Femur (tissue), 1 donor: ENCODE results near the gene ITPKB.
"Not testable (repeated sequence)": the region's sequence is repeated elsewhere in the genome, so short reads cannot be mapped to it uniquely, and the experiment has no call there.

Source experiments
- DNase-seq: peaks from one replicate; pipeline ENCODE4 v3.0.0-alpha.2; 2017

Gene ITPKB

GRCh38 chr1:226754793-226755533 is 15.9 kb upstream of the ITPKB start:
- DNase-seq, result no peak

DNA sequence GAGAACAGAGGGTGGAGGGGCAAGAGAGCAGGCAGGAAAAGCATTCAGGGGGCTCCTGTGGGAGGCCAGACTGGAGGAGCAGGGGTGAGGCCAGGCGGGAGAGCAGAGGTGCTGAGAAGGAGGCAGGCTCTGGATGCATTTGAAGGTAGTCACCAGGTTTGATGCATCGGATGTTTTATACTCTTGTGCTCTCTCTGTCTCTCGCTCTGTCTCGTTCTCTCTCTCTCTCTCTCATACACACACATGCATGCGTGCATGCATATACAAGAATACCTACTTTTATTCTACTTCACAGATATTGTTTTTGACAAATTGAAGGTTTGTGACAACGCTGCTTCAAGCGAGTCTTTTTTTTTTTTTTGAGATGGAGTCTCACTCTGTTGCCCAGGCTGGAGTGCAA is 15.0 kb upstream of the ITPKB start:
- DNase-seq, result no peak

GRCh38 chr1:226751703-226752102 is 12.6 kb upstream of the ITPKB start:
- no peak for DNase-seq

GRCh38 chr1:226751214-226751613 is 12.1 kb upstream of the ITPKB start:
- no peak for DNase-seq

DNA sequence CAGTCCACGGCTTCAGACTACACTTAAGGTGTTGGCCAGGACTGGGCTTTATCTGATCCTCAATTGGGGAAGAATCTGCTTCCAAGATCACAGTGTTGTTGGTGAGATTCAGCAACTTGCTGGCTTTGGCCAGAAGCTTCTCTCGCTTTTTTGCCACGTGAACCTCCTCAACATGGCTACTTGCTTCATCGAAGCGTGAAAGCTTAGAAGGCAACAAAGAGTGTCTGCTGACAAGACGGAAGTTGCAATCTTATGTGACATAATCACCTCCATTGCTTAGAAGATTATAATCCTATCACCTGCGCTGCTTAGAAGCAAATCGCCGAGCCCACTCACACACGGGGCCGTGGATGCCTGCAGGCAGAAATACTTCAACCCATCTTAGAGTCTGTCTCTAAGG is 10.4 kb upstream of the ITPKB start:
- DNase-seq, result no peak

GRCh38 chr1:226748306-226748705 is 9.2 kb upstream of the ITPKB start:
- DNase-seq, result no peak

DNA sequence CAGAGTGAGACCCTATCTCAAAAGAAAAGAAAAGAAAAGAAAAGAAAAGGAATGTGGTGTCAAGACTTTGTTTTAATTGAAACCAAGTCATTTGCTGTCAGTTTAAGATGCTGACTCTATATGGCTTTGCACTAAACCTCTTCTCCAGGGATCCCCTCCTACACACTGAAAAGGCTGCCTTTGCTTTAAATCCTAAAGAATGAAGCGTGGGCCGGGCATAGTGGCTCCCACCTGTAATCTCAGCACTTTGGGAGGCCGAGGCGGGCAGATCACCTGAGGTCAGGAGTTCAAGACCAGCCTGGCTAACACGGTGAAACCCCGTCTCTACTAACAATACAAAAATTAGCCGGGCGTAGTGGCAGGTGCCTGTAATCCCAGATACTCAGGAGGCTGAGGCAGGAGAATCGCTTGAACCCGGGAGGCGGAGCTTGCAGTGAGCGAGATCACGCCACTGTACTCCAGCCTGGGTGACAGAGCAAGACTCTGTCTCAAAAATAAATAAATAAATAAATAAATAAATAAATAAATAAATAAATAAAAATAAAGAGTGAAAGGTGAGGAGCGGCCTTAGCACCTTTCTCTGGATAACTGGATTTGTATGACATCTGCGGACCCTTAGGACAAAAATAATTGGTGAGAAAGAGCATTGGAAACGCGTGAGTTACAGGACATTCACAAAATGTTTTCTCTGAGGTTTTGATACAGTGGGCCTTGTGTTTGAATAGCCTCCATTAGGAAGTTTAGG is 8.6 kb upstream of the ITPKB start:
- DNase-seq, result not testable (repeated sequence)

DNA sequence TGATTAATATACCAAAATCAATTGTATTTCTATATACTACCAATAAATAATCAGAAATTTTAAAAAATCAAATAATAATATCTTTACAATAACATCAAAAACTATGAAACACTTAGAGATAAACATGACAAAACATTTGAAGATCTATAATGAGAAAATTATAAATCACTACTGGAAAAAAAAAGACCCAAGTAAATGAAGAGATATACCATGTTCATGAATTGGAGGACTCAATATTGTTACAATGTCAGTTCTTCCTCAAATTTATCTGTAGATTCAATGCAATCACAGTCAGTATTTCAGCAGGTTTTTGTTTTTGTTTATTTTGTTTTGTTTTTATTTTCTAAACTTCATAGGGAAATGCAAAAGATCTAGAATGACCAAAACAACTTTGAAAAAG is 4.2 kb upstream of the ITPKB start:
- no peak for DNase-seq

- no peak for DNase-seq
These were observed 1.9 kb upstream of the ITPKB start for GRCh38 chr1:226741009-226741408.

- no peak for DNase-seq
These were observed 599 bp upstream of the ITPKB start for GRCh38 chr1:226739696-226740065.

GRCh38 chr1:226738421-226738994 is 574 bp downstream of the ITPKB start:
- DNase-seq, result no peak

DNA sequence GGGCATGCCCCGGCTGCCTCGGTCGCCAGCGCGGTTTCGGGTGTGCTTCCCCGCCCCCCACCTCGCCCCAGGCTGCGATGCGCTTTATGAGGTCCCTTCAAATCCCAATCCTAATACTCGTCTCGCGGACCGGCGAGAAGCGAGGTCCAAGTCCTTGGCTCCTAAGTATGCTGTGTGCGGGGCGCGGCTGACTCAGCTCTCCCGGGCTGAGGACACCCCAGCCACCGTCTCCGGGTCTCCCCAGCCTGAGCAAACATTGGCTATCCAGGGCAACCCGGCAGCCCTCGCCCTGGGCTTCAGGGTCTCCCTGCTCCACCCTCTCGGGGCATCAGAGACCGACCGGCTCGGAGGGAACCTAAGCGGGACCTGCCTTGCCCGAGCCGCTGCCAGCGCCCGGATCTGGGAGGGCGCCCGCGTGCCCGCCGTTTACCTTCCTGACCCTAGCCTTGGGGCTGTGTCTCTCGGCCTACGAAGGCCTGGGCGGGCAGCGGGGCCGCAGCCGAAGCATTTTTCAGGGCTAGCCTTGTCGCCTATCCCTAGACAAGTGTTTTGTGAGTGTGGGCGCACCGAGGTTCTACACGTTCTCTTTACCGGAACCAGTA is 1.2 kb downstream of the ITPKB start:
- DNase-seq, result peak; percentile 51

DNA sequence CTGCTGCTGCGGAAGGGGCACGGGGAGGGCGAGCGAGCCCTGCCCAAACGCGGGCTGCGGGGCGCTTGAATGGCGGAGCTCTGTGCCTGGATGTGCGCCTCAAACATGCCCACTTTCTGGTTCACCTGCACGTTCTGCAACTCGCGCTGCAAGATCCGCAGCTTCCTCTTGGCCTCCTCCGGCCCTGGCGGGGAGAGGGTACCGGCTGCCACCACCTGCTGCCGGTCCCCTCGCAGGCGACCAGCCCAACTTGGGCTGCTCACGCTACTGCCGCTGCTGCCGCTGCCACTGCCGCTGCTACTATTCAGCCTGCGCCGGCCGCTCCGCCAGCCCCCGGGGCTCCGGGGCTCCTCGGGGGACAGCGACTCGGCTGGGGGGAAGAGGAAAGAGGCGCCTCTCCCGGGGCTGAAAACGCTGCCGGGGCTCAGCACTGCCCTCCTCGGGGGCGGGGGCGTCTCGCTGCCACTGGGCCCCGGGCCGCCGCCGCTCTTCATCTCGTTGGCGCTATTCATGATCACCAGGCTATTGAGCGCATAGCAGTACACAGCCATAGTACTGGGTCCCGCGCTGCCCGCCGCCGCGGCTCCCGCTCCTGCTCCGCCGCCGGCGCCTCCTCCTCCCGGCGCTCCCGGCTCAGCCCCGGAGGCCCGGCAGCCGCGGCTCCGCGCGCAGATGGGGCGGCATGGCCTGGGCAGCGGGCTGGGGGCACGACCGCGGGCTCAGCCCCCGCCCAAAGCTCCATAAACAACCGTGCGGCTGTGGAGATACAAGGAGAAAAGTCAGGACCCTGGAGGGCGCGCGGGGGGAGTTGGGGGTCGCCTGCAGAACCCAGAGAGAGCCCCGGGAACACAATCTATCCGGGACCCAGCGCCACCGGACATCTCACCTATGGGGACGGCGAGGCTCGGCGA is 1.9 kb downstream of the ITPKB start:
- peak; percentile 65 for DNase-seq

GRCh38 chr1:226736001-226736907 is 2.8 kb downstream of the ITPKB start:
- DNase-seq, result no peak

DNA sequence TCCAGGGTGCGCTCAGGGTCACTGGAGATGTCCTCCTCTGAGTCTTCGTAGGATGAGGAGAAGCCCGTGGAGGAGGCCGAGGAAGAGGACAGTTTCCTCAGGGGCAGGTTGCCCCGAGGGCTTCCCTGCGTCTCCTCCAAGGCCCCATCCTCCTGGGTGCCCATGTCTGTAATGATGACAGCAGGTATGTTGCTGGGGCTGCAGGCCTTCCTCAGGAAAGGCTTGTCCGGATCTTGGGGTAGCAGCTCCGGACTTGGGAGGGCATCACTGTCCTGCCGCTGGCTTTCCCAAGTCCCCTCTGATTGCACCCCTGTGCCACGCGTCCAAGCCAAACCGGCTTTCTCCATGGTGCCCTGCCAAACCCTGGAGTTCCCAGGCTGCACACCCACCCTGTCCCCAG is 3.5 kb downstream of the ITPKB start:
- DNase-seq, result no peak

DNA sequence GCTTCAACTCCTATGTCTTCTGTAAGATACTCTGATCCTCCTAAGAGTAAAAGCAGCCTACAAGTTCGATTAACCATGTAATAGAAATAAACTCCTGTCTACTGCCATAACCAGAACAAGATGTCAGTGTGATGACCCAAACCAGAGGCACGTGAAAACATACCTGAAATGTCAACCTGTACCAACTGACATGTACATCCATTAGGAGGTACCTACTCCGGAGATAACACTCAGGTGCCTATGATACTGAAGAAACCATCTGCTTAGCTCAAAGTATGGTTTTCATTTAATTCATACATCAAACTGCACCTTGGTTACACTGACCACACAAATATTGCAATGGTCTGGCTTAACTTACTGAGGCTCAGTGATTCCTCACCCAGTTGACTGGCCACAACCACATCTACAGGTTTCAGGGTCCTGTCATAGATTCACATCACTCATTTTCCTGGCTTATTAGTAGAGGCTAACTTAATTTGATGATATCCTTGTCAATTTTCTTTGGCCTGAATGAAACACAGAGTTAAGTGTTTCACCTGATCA is 4.4 kb downstream of the ITPKB start:
- DNase-seq, result no peak

- DNase-seq, result no peak
These were observed 5.2 kb downstream of the ITPKB start for GRCh38 chr1:226733876-226734275.

DNA sequence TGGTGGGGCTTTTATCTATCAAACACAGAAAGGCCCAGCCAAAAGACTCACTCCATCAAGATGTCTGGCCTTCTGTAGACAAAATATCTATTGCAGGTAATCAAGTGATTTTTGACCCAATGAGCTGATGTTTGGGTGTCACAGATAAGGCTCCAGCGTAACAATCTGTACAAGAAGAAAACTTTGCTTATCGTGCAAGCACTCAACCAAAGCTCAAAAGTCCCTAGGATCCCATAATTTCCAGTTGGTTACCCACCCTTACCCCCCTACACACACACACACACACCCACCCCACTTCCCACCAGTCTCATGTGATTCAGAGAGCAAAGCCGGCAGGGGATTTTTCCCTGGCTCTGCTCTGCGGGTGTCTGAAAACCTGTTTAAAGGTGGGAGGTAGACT is 5.8 kb downstream of the ITPKB start:
- DNase-seq, result no peak

GRCh38 chr1:226732856-226733291 is 6.2 kb downstream of the ITPKB start:
- DNase-seq, result no peak

DNA sequence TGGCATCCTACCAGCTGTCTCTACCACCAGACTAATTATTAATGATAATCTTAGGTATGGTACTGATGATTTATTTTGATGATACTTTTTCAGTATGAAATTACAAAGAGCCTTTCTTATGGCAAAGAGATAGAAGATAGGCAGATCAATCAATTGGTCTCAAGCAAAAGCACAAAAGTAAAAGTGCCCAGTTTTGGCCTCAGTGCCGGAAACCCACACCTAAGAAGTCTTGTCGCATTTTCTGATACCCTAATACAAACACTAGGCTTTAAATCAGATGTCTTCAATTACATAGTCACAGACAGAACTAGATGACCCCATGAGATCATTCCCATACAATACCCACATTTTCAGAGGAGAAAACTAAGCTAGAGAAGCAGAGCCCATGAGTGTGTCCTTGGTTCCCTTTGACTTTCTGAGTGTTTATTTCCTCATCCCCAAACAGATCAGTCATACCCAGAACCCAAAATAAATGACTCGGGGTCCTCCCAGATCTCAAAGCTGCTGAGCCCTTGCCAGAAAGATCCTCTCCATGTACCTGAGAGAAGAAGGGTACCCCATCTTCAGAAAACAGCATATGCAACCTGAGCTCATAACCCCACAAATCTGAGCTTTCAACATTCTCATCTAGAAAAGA is 7.7 kb downstream of the ITPKB start:
- no peak for DNase-seq

- no peak for DNase-seq
These were observed 8.2 kb downstream of the ITPKB start for GRCh38 chr1:226730836-226731235.
